Spinal cord (tissue), 10 donors: Measurements from ENCODE around the gene SPSB1. TPM values are rescaled to one million over a fixed set of nuclear protein-coding genes. Genes with fewer than 3 reads are reported as not detected.

Experiments
- DNase-seq, 6 donors: peaks; one replicate each; pipeline versions ENCODE4 v3.0.0 to v3.0.0-alpha.2; 2013 to 2015; ENCODE audit warnings: low spot score in 6 of 6, low read depth in 4 of 6
- H3K27ac ChIP-seq: one replicate; pipeline ENCODE4 v1.5.1; 2013; ENCODE audit warnings: low read depth, low read length, control low read depth
- H3K27me3 ChIP-seq: one replicate; pipeline ENCODE4 v1.6.1; 2013; ENCODE audit warnings: low read length; ENCODE audit not compliant: control insufficient read depth, insufficient read depth
- H3K36me3 ChIP-seq: one replicate; pipeline ENCODE4 v1.6.1; 2013; ENCODE audit warnings: low read length; ENCODE audit not compliant: control insufficient read depth, insufficient read depth
- H3K4me1 ChIP-seq: one replicate; pipeline ENCODE4 v1.6.1; 2013; ENCODE audit warnings: low read length; ENCODE audit not compliant: control insufficient read depth, insufficient read depth
- H3K4me3 ChIP-seq: one replicate; pipeline ENCODE4 v1.5.1; 2013; ENCODE audit warnings: low read depth, low read length, control low read depth
- H3K9me3 ChIP-seq: one replicate; pipeline ENCODE4 v1.6.1; 2013; ENCODE audit warnings: low read length; ENCODE audit not compliant: control insufficient read depth, insufficient read depth
- WGBS: methylation state at CpG from one replicate; pipeline ENCODE4 v1.1.5; 2013; ENCODE audit warnings: missing lambda C conversion rate; ENCODE audit not compliant: insufficient coverage; 5-methylcytosine and 5-hydroxymethylcytosine counted together
- polyA plus RNA-seq, 2 donors: library from polyadenylated mRNA; unstranded; fragments of 120-200 nt; gene quantifications; one replicate each; pipeline ENCODE4 v1.2.1, GENCODE V29; 2013; ENCODE audit not compliant: insufficient read length in 2 of 2
- total RNA-seq, 2 donors: library from RNA; depleted of rRNA in 1 of 2; stranded (reverse); fragments of 120-200 nt in 1 of 2; fragments of >200 nt in 1 of 2; gene quantifications; one replicate each; pipeline versions ENCODE4 v1.2.3 to v1.2.4, GENCODE V29; 2013 to 2014
- donor health status: healthy.

SPSB1 gene
- total and polyA plus RNA-seq, 4 donors = 6.9 to 17.4 (median 12.8) TPM

GRCh38 chr1:9321986-9322660, 29.4 kb downstream of the SPSB1 start:
- Histone ChIP-seq H3K27ac (no peak overlapping the region), H3K9me3 (no peaks in the 10 kb centered on the region), H3K4me1 (peaks cover 98% of the 10 kb centered on the region), H3K4me3 (no peak overlapping the region), H3K36me3 (peaks cover 15% of the 10 kb centered on the region), H3K27me3 (no peaks in the 10 kb centered on the region)
- no peak for DNase-seq
- WGBS = 90% methylated on average over 17 of the region's 17 CpGs

DNA sequence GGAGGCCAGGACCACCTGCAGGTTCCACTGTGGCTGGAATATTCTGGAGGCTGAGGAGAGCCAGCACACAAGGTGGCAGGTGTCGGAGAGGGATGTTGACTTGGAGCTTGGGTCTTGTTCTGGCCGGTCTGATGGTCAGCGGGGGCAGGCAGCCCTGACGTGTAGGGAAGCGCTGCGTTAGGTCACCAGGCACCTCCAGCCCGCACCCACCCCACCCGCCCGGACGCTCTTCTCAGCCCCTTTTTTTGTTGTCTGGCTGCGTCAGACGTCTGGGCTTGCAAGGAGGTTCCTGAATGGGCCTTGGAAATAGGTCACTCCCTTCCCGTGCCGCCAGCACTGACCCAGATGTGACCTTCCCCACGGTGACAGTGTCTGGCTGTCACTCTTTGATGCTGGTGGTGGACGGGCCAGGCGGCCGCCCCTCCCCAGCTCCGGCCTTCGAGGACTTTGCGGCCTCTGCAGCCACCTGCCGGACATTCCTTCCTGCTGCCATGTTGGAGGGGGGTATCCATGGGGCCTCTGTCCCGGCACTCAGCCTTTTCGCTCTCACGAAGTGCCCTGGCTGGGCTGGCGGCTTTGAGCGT, 30.1 kb downstream of the SPSB1 start:
- H3K27ac ChIP-seq = no peak overlapping the region
- no peaks in the 10 kb centered on the region for H3K27me3 ChIP-seq
- peaks cover 99% of the 10 kb centered on the region for H3K4me1 ChIP-seq
- DNase-seq = no peak
- H3K4me3 ChIP-seq = no peak overlapping the region
- no peaks in the 10 kb centered on the region for H3K9me3 ChIP-seq
- H3K36me3 ChIP-seq = peaks cover 15% of the 10 kb centered on the region
- 55% methylated on average over 17 of the region's 27 CpGs for WGBS

DNA sequence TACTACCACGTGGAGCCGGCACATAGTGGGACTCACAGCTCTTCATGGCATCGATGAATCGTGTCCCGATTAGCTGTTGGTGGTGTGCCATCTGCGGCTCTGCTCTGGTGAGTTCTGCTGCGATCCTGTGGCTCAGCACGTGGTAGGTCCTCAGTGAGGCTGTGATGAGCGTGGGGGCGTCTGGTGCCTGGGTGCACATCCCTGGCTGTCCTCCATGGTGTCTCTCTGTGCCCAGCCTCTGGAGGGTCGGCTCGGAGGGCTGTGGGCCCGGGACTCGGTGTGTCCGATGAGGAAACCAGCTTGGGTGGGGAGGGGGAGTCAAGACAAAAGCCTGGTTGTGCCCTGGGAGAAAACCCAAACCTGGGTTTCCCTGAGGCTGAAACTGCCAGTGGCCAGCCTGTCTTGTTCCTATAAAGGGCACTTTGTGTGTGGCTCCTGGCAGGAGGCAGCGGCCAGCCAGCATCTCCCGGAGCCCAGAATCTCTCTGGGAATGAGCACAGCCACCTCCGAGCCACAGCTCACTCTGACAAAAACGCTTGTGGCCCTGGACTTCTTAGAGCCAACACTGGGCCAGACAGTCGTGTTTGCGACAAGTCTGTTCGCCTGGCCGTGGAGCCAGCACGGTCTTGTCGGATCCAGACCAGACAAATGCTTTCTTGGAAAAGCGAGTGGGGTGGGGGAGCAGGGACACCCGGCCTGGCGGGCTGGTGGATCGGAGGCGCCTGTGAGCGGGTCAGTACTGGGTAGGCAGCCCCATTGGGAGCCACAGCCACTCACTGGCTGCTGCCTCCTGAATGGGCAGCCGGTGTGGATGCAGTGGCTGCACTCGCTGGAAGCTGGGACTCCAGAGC, 31.8 kb downstream of the SPSB1 start:
- Histone ChIP-seq H3K27me3 (no peaks in the 10 kb centered on the region), H3K36me3 (peaks cover 10% of the 10 kb centered on the region), H3K4me3 (no peak overlapping the region), H3K4me1 (peaks cover 83% of the 10 kb centered on the region), H3K27ac (peak overlapping the region; percentile 83), H3K9me3 (no peaks in the 10 kb centered on the region)
- peak in 5 of 6 donors; percentile 36 to 80 (median 48) for DNase-seq
- WGBS = 43% methylated on average over 33 of the region's 33 CpGs

GRCh38 chr1:9326596-9326995, 33.9 kb downstream of the SPSB1 start:
- Histone ChIP-seq H3K36me3 (peaks cover 4% of the 10 kb centered on the region), H3K27me3 (no peaks in the 10 kb centered on the region), H3K9me3 (no peaks in the 10 kb centered on the region), H3K4me3 (no peak overlapping the region), H3K4me1 (peaks cover 62% of the 10 kb centered on the region), H3K27ac (peak overlapping the region; percentile 40)
- 55% methylated on average over 6 of the region's 9 CpGs for WGBS
- DNase-seq = peak in 1 of 6 donors; percentile 48

- no peak for DNase-seq
- 96% methylated on average over 6 of the region's 9 CpGs for WGBS
These were observed 35.5 kb downstream of the SPSB1 start for GRCh38 chr1:9328201-9328600.

DNA sequence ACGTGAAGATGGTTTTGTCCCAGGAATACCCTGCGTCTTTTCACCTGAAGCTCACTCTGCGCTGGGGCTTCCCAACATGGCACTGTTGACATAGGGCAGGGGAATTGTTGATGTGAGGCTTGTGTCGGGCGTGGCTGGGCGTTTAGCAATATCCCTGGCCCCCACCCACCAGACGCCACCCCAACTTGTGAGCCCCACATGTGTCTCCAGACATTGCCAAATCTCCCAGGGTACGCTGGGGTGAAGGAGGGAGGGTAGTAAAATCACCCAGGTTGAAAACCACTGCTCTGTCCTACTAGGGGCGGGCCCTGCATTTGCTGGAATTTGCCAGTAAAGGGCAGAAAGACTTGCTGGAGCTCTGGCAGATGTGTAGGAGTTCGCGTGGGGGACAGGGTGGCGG, 36.0 kb downstream of the SPSB1 start:
- DNase-seq = no peak
- 97% methylated on average over 7 of the region's 12 CpGs for WGBS
- H3K9me3 ChIP-seq = no peaks in the 10 kb centered on the region
- no peaks in the 10 kb centered on the region for H3K27me3 ChIP-seq
- no peak overlapping the region for H3K27ac ChIP-seq
- H3K36me3 ChIP-seq = peaks cover 2% of the 10 kb centered on the region
- H3K4me3 ChIP-seq = no peak overlapping the region
- peaks cover 44% of the 10 kb centered on the region for H3K4me1 ChIP-seq

More at GRCh38 chr1:9328201-9328600, 35.5 kb downstream of the SPSB1 start:
- H3K27me3 ChIP-seq = no peaks in the 10 kb centered on the region
- H3K9me3 ChIP-seq = no peaks in the 10 kb centered on the region
- peaks cover under 1% of the 10 kb centered on the region for H3K36me3 ChIP-seq
- H3K4me1 ChIP-seq = peaks cover 49% of the 10 kb centered on the region
- H3K27ac ChIP-seq = no peak overlapping the region
- H3K4me3 ChIP-seq = no peak overlapping the region

DNA sequence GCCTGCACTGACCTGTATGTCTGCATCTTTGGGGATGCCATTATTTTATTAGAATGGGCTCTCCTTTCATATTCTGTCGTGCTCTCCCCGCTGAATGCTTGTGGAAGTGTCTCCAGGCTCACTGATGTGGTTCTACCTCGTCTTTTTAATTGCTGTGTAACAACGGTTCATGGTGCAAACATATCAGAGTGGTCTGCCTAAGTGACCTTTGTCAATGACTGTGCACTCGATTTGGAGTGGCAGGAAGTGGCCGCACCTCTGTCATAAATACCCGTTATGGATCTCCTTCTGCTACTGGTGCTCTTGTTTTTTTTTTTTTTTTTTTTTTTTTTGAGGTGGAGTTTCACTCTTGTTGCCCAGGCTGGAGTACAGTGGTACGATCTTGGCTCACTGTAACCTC, 38.3 kb downstream of the SPSB1 start:
- Histone ChIP-seq H3K36me3 (peaks cover 2% of the 10 kb centered on the region), H3K27me3 (no peaks in the 10 kb centered on the region), H3K4me3 (no peak overlapping the region), H3K9me3 (no peaks in the 10 kb centered on the region), H3K27ac (no peak overlapping the region), H3K4me1 (peaks cover 21% of the 10 kb centered on the region)
- no peak for DNase-seq
- WGBS = 100% methylated on average over 3 of the region's 8 CpGs

DNA sequence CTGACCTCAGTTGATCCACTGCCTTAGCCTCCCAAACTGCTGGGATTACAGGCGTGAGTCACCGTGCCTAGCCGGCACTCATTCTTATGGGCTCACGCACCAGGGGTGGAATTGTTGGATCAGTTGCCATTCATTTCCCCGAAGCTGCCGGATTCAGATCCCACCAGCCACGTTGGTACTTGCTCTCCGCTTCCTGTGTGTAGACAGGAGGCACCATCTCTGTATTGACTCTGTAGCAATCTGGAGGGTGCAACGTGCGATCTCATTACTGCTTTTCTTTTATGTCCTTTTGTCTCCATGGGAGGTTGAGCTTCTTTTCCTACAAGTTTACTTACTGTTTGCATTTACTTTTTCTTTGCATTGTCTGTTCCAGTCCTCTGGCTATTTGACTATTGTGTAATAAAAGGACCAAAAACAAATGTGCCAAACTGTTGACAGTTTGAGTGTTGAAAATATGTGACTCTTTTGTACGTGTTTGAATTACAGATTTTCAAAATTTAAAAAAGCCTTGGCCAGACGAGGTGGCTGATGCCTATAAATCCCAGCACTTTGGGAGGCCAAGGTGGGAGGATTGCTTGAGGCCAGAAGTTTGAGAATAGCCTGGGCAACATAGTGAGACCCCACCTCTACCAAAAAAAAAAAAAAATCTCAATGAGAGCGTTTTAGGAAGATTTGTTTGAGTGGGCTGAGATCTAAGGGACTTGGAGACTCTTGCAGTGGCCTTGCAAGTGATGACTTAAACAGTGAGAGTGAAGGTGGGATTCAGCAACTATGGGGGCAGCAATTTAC, 39.1 kb downstream of the SPSB1 start:
- Histone ChIP-seq H3K4me1 (peaks cover 14% of the 10 kb centered on the region), H3K4me3 (no peak overlapping the region), H3K9me3 (no peaks in the 10 kb centered on the region), H3K27me3 (no peaks in the 10 kb centered on the region), H3K27ac (no peak overlapping the region), H3K36me3 (peaks cover 2% of the 10 kb centered on the region)
- DNase-seq = no peak
- WGBS = 82% methylated on average over 11 of the region's 13 CpGs

GRCh38 chr1:9332513-9333143, 39.9 kb downstream of the SPSB1 start:
- no peaks in the 10 kb centered on the region for H3K9me3 ChIP-seq
- WGBS = 93% methylated on average over 12 of the region's 12 CpGs

More at GRCh38 chr1:9332513-9333143, 39.9 kb downstream of the SPSB1 start:
- no peak for DNase-seq
- Histone ChIP-seq H3K36me3 (peaks cover 2% of the 10 kb centered on the region), H3K4me1 (peaks cover 10% of the 10 kb centered on the region), H3K4me3 (no peak overlapping the region), H3K27ac (no peak overlapping the region), H3K27me3 (no peaks in the 10 kb centered on the region)
